RWPE2 (cell line): ENCODE measurements around the gene PTPRD.

Experiments
- ATAC-seq: fragments of 200-7000 bp; cut with Tn5 transposase; 3 replicates; pipeline ENCODE4 v1.9.1; 2021; ENCODE audit warnings: low read depth
- DNase-seq: peaks from one replicate; pipeline ENCODE4 v3.0.0-alpha.2; 2020; ENCODE audit warnings: low spot score
- H3K27ac ChIP-seq: fragments of 450-650 bp; 2 replicates; pipeline ENCODE4 v1.5.1; 2017; ENCODE audit warnings: mild to moderate bottlenecking; ENCODE audit not compliant: poor library complexity, severe bottlenecking
- H3K27me3 ChIP-seq: fragments of 250-450 bp; sonication (Bioruptor Pico); 2 replicates; pipeline ENCODE4 v1.5.1; 2021; ENCODE audit warnings: mild to moderate bottlenecking, moderate library complexity; ENCODE audit not compliant: insufficient read depth, poor library complexity, severe bottlenecking
- H3K36me3 ChIP-seq: fragments of 250-450 bp; sonication (Bioruptor Pico); 2 replicates; pipeline ENCODE4 v1.5.1; 2020; ENCODE audit warnings: low read depth, mild to moderate bottlenecking, moderate library complexity
- H3K4me1 ChIP-seq: fragments of 250-450 bp; sonication (Bioruptor Pico); 2 replicates; pipeline ENCODE4 v1.5.1; 2021; ENCODE audit warnings: mild to moderate bottlenecking, moderate library complexity; ENCODE audit not compliant: insufficient read depth, poor library complexity, severe bottlenecking
- H3K4me3 ChIP-seq: fragments of 250-450 bp; sonication (Bioruptor Pico); 2 replicates; pipeline ENCODE4 v1.5.1; 2021; ENCODE audit warnings: mild to moderate bottlenecking, moderate library complexity; ENCODE audit not compliant: severe bottlenecking
- H3K9me3 ChIP-seq: fragments of 250-450 bp; sonication (Bioruptor Pico); 2 replicates; pipeline ENCODE4 v1.5.1; 2021; ENCODE audit warnings: mild to moderate bottlenecking, moderate library complexity; ENCODE audit not compliant: severe bottlenecking
- CTCF ChIP-seq: fragments of 450-650 bp; IDR thresholded peaks from one replicate; pipeline ENCODE4 v1.5.1; 2017; ENCODE audit warnings: mild to moderate bottlenecking, moderate library complexity; ENCODE audit not compliant: poor library complexity, severe bottlenecking

Gene PTPRD

GRCh38 chr9:8284884-8285283, 2327.9 kb downstream of the PTPRD start:
- Histone ChIP-seq H3K9me3 (peaks cover 2% of the 10 kb centered on the region), H3K4me1 (no peaks in the 10 kb centered on the region), H3K27me3 (no peaks in the 10 kb centered on the region), H3K4me3 (no peak overlapping the region), H3K27ac (no peak overlapping the region), H3K36me3 (no peaks in the 10 kb centered on the region)
- no peak for ATAC-seq
- TF ChIP-seq CTCF = no peak
- no peak for DNase-seq

- DNase-seq (no peak), ATAC-seq (no peak)
- H3K9me3 ChIP-seq = peaks cover 2% of the 10 kb centered on the region
- H3K27me3 ChIP-seq = no peaks in the 10 kb centered on the region
- no peaks in the 10 kb centered on the region for H3K36me3 ChIP-seq
- H3K4me1 ChIP-seq = no peaks in the 10 kb centered on the region
- no peak overlapping the region for H3K27ac ChIP-seq
- TF ChIP-seq CTCF = no peak
- H3K4me3 ChIP-seq = no peak overlapping the region
These were observed 2330.3 kb downstream of the PTPRD start for GRCh38 chr9:8282535-8282934.

- Histone ChIP-seq H3K4me3 (no peak overlapping the region), H3K9me3 (peaks cover 2% of the 10 kb centered on the region), H3K27ac (no peak overlapping the region), H3K36me3 (no peaks in the 10 kb centered on the region), H3K27me3 (no peaks in the 10 kb centered on the region), H3K4me1 (no peaks in the 10 kb centered on the region)
- no peak for DNase-seq
- TF ChIP-seq CTCF = no peak
- no peak for ATAC-seq
These were observed 2332.0 kb downstream of the PTPRD start for GRCh38 chr9:8280811-8281210.

- Histone ChIP-seq H3K27me3 (no peaks in the 10 kb centered on the region), H3K9me3 (no peaks in the 10 kb centered on the region), H3K36me3 (no peaks in the 10 kb centered on the region), H3K4me3 (no peak overlapping the region), H3K27ac (no peak overlapping the region), H3K4me1 (no peaks in the 10 kb centered on the region)
- no peak for ATAC-seq
- no peak for TF ChIP-seq CTCF
- DNase-seq = no peak
These were observed 2334.8 kb downstream of the PTPRD start for GRCh38 chr9:8278048-8278447.

GRCh38 chr9:8270235-8270634, 2342.6 kb downstream of the PTPRD start:
- DNase-seq = no peak
- Histone ChIP-seq H3K4me3 (no peak overlapping the region), H3K36me3 (no peaks in the 10 kb centered on the region), H3K27ac (no peak overlapping the region), H3K27me3 (no peaks in the 10 kb centered on the region), H3K4me1 (no peaks in the 10 kb centered on the region), H3K9me3 (peaks cover 2% of the 10 kb centered on the region)
- TF ChIP-seq CTCF = no peak
- ATAC-seq = no peak
